ENCODE results near the gene RPL29. TPM values are rescaled to one million over a fixed set of nuclear protein-coding genes. Genes with fewer than 3 reads are reported as not detected.

The RPL29 gene
- total and polyA plus RNA-seq, 7 experiments from 2014 or later, result 1,152 to 2,133 (median 1,556) TPM

DNA sequence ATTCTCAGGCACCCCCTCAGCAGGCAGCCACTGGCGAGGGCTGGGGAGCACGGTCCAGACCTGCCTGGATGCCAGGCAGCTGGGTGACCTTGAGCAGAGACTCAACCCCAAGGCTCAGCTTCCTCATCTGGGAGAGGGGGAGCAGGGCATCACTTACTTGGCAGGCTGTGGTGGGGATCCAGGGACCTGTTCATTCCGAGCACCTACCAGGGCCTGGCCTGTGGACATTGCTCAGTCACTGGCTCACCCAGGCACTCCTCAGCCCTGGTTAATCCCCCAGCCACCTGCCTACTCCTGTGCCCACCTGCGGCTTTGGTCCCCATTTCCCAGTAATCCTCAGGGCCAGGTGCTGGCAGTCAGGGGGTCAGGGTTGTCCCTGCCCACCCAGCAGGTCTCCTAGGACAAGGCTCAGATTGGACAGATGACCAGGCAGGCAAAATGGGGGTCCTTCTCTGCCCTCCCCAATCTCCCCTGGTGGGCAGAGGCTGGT is 9.3 kb upstream of the RPL29 start:
- H3K36me3 ChIP-seq (ENCODE audit: control insufficient read depth in 2 of 3, insufficient read depth in 3 of 3, low read length in 3 of 3), result no peaks in the 10 kb centered on the region
- H3K27me3 ChIP-seq (ENCODE audit: control insufficient read depth in 2 of 2, insufficient read depth in 2 of 2, low read length in 2 of 2), result no peaks in the 10 kb centered on the region
- intact Hi-C loops (cut with micrococcal nuclease), result loop anchor here (5.0 to 10.0 kb wide), 3 partner anchors 192 to 330 kb away; partner anchors contain the start of gene ALAS1 (in 1 of the 2)
- Mint-ChIP-seq H3K9me3 (no peaks in the 10 kb centered on the region), H3K27ac (peak overlapping the region in 1 of 9 donors; percentile 10), H3K27me3 (peaks cover 0 to 7% (median 0%) of the 10 kb centered on the region in 5 donors), H3K4me3 (no peak overlapping the region), H3K4me1 (peaks cover 8 to 20% (median 14%) of the 10 kb centered on the region in 7 donors), H3K36me3 (no peaks in the 10 kb centered on the region)
- POLR2A ChIA-PET, result interaction anchor here (0.7 to 2.3 kb wide), 3 partner anchors 10 to 84 kb away, joined by 3 to 9 read pairs (median 7); partner anchors contain the start of gene RPL29
- no peak overlapping the region for H3K27ac ChIP-seq (ENCODE audit: low read depth, low read length)
- no peak overlapping the region for H3K4me3 ChIP-seq (ENCODE audit: low read length)
- H3K9me3 ChIP-seq (ENCODE audit: control insufficient read depth in 2 of 3, low read length in 3 of 3), result no peaks in the 10 kb centered on the region
- CTCF ChIA-PET, result interaction anchor here (0.6 to 7.0 kb wide), 6 partner anchors 22 to 1923 kb away, joined by 3 to 70 read pairs (median 4); partner anchors contain the start of genes ACY1 and DUSP7
- H3K4me1 ChIP-seq (ENCODE audit: control insufficient read depth in 2 of 2, insufficient read depth in 2 of 2, low read length in 2 of 2), result peaks cover 6 to 22% of the 10 kb centered on the region in 2 donors
- DNase-seq, result no peak
- no peak for ATAC-seq

DNA sequence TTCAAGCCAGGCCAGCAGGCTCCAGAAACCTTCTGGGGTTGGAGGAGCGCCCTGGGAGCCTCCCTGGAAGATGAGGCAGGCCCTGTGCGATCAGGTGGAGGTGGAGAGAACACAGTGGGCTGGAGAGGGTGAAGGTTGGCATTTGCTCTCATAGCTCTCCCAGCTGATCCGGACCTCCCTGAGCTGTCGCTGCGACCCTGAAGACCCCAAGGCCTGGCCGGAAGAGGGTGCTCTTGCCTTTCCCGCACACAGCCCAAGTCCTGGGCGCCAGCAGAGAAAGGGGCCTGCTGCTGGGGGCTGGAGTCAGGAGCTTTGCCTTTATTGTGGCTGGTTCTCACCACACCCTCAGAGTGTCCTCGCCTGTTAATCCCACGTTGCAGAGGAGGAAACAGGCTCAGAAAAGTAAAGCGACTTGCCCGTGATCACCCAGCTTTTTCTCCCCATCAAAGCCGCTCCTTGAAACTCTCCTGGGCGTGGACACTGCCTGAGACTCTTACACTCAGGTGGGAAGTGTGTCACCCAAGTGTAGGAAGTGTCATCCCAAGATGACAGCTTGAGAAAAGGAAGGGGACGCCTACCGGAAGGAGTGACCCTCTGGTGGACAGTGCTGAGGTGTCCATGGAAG is 8.6 kb upstream of the RPL29 start:
- no peak for ATAC-seq
- Mint-ChIP-seq H3K27me3 (peaks cover 0 to 12% (median 0%) of the 10 kb centered on the region in 5 donors), H3K9me3 (no peaks in the 10 kb centered on the region), H3K4me1 (peaks cover 6 to 20% (median 14%) of the 10 kb centered on the region in 7 donors), H3K36me3 (no peaks in the 10 kb centered on the region), H3K4me3 (no peak overlapping the region), H3K27ac (peak overlapping the region in 2 of 9 donors; percentile 14 to 66)
- Histone ChIP-seq H3K36me3 (ENCODE audit: control insufficient read depth in 2 of 3, insufficient read depth in 3 of 3, low read length in 3 of 3) (no peaks in the 10 kb centered on the region), H3K9me3 (ENCODE audit: control insufficient read depth in 2 of 3, low read length in 3 of 3) (no peaks in the 10 kb centered on the region), H3K27me3 (ENCODE audit: control insufficient read depth in 2 of 2, insufficient read depth in 2 of 2, low read length in 2 of 2) (no peaks in the 10 kb centered on the region), H3K27ac (ENCODE audit: low read depth, low read length) (no peak overlapping the region), H3K4me1 (ENCODE audit: control insufficient read depth in 2 of 2, insufficient read depth in 2 of 2, low read length in 2 of 2) (peaks cover 6 to 22% of the 10 kb centered on the region in 2 donors), H3K4me3 (ENCODE audit: low read length) (no peak overlapping the region)
- DNase-seq, result no peak
- intact Hi-C loops (cut with micrococcal nuclease), result loop anchor here (5.0 to 10.0 kb wide), 3 partner anchors 193 to 331 kb away; partner anchors contain the start of gene ALAS1 (in 1 of the 2)
- POLR2A ChIA-PET, result interaction anchor here (0.6 to 2.3 kb wide), 4 partner anchors 9 to 139 kb away, joined by 3 to 9 read pairs (median 5); partner anchors contain the start of gene RPL29
- CTCF ChIA-PET, result interaction anchor here (0.6 to 7.0 kb wide), 8 partner anchors 21 to 1923 kb away, joined by 3 to 70 read pairs (median 4); partner anchors contain the start of genes ABHD14B, ACY1 and DUSP7

DNA sequence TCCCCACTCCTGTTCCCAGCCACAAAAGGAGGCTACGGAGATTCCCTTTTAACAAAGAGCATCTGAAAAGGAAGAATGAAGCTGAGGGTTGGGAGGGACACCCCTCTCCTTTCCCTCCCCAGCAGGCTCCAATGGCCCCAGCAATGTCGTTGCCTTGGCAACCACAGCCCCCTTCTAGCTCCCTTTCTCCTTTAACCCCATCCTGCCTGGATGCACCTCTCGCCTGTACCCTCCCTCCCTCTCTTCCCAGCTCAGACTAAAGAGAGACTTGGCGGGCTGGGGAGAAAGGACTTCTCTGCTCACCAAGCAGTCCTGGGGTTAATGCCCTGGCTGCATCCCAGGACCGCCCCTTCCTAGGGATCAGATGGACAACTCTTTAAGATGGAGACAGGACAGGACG is 7.1 kb upstream of the RPL29 start:
- DNase-seq, result no peak
- no peaks in the 10 kb centered on the region for H3K36me3 ChIP-seq (ENCODE audit: control insufficient read depth in 2 of 3, insufficient read depth in 3 of 3, low read length in 3 of 3)
- ATAC-seq, result no peak
- Mint-ChIP-seq H3K36me3 (no peaks in the 10 kb centered on the region), H3K4me3 (no peak overlapping the region), H3K4me1 (peaks cover 6 to 20% (median 14%) of the 10 kb centered on the region in 7 donors), H3K9me3 (no peaks in the 10 kb centered on the region), H3K27me3 (peaks cover 0 to 16% (median 0%) of the 10 kb centered on the region in 5 donors), H3K27ac (no peak overlapping the region)
- ChIA-PET POLR2A (interaction anchor here (1.6 kb wide), 1 partner anchor 140 kb away, joined by 3 read pairs; no protein-coding TSS in a partner anchor), CTCF (interaction anchor here (1.3 to 7.0 kb wide), 8 partner anchors 12 to 336 kb away, joined by 5 to 70 read pairs (median 11); partner anchors contain the start of gene DUSP7)
- H3K27me3 ChIP-seq (ENCODE audit: control insufficient read depth in 2 of 2, insufficient read depth in 2 of 2, low read length in 2 of 2), result no peaks in the 10 kb centered on the region
- H3K4me1 ChIP-seq (ENCODE audit: control insufficient read depth in 2 of 2, insufficient read depth in 2 of 2, low read length in 2 of 2), result peaks cover 6 to 22% of the 10 kb centered on the region in 2 donors
- no peak overlapping the region for H3K4me3 ChIP-seq (ENCODE audit: low read length)
- intact Hi-C loops (cut with micrococcal nuclease), result loop anchor here (5.0 to 10.0 kb wide), 3 partner anchors 195 to 332 kb away; partner anchors contain the start of gene ALAS1 (in 1 of the 2)
- no peaks in the 10 kb centered on the region for H3K9me3 ChIP-seq (ENCODE audit: control insufficient read depth in 2 of 3, low read length in 3 of 3)
- no peak overlapping the region for H3K27ac ChIP-seq (ENCODE audit: low read depth, low read length)

DNA sequence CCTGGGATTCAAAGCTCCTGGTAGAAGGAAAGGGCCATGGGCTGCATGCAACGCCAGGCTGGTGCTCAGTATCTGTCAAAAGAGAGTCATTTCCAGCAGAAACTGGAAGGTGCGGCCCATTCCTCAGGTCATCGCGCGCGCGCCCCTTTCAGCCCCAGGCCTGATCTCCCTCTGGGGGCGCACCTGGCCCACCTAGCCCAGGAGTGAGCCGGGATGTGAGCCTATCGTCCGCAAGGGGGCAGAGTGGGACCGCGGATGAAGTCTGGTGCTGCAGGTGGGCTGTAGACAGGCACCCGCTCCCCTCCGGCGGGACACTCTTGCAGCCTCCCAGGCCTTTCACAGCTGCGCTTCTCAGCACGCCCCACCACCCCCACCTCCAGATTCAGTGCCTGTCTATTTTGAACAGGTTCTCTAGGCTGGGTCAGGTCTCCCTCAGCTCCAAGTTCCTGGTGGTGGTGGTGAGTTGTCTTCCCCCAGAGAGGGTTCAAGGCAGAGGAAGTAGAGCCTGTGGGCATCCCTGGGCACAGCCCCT is 5.8 kb upstream of the RPL29 start:
- H3K27ac ChIP-seq (ENCODE audit: low read depth, low read length), result no peak overlapping the region

DNA sequence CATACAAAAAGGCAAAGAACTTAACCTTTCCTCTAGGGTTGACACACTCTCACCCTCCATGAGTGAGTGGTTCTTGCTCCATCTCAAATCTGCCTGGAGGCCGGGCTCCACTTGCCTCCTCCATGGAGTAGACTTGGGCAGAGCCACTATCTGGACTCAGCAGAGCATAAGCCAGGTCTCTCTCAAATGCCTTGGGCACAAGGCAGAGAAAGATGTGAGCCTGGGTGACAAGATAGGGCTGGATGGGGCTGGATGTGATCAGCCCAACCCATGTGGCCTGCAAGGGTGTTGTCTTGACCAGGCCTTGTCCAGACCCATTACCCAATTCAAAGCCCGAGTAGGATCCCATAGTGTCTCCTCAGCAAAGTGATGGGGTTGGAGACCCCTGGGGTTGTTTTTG is 4.2 kb upstream of the RPL29 start:
- peak overlapping the region in 1 of 9 donors; percentile 31 for H3K27ac Mint-ChIP-seq
- ChIA-PET CTCF (interaction anchor here (1.7 to 6.9 kb wide), 3 partner anchors 55 to 145 kb away, joined by 14 to 70 read pairs (median 33); partner anchors contain the start of gene DUSP7), POLR2A (no interaction called here)
- H3K9me3 ChIP-seq (ENCODE audit: control insufficient read depth in 2 of 3, low read length in 3 of 3), result no peaks in the 10 kb centered on the region
- peaks cover 6 to 24% (median 16%) of the 10 kb centered on the region in 7 donors for H3K4me1 Mint-ChIP-seq
- no peak overlapping the region for H3K27ac ChIP-seq (ENCODE audit: low read depth, low read length)
- H3K4me3 ChIP-seq (ENCODE audit: low read length), result no peak overlapping the region
- no peaks in the 10 kb centered on the region for H3K9me3 Mint-ChIP-seq
- peaks cover 0 to 18% (median 0%) of the 10 kb centered on the region in 5 donors for H3K27me3 Mint-ChIP-seq
- intact Hi-C loops (cut with micrococcal nuclease), result loop anchor here (5.0 to 10.0 kb wide), 6 partner anchors 197 to 1345 kb away; partner anchors contain the start of genes ALAS1 (in 2 of the 2), DCP1A (in 1 of the 2), GLYCTK (in 1 of the 2) and NT5DC2 (in 1 of the 2)
- H3K36me3 Mint-ChIP-seq, result peaks cover 0 to 8% (median 3%) of the 10 kb centered on the region in 5 donors
- no peak overlapping the region for H3K4me3 Mint-ChIP-seq
- H3K4me1 ChIP-seq (ENCODE audit: control insufficient read depth in 2 of 2, insufficient read depth in 2 of 2, low read length in 2 of 2), result peaks cover 12 to 13% of the 10 kb centered on the region in 2 donors
- DNase-seq, result no peak
- no peak for ATAC-seq
- H3K36me3 ChIP-seq (ENCODE audit: control insufficient read depth in 2 of 3, insufficient read depth in 3 of 3, low read length in 3 of 3), result peaks cover 0 to 2% (median under 1%) of the 10 kb centered on the region in 3 experiments
- H3K27me3 ChIP-seq (ENCODE audit: control insufficient read depth in 2 of 2, insufficient read depth in 2 of 2, low read length in 2 of 2), result no peaks in the 10 kb centered on the region

More for the DNA sequence above, 5.8 kb upstream of the RPL29 start:
- H3K9me3 ChIP-seq (ENCODE audit: control insufficient read depth in 2 of 3, low read length in 3 of 3), result no peaks in the 10 kb centered on the region
- DNase-seq, result peak; percentile 73 to 86 (median 81)
- H3K4me3 Mint-ChIP-seq, result peak overlapping the region in 2 of 10 donors; percentile 12 to 16
- ATAC-seq, result peak; percentile 98
- no peaks in the 10 kb centered on the region for H3K9me3 Mint-ChIP-seq
- peaks cover 6 to 22% of the 10 kb centered on the region in 2 donors for H3K4me1 ChIP-seq (ENCODE audit: control insufficient read depth in 2 of 2, insufficient read depth in 2 of 2, low read length in 2 of 2)
- H3K27ac Mint-ChIP-seq, result peak overlapping the region in 3 of 9 donors; percentile 8 to 41 (median 11)
- no peaks in the 10 kb centered on the region for H3K27me3 ChIP-seq (ENCODE audit: control insufficient read depth in 2 of 2, insufficient read depth in 2 of 2, low read length in 2 of 2)
- peaks cover 0 to 16% (median 0%) of the 10 kb centered on the region in 5 donors for H3K27me3 Mint-ChIP-seq
- peaks cover 6 to 24% (median 16%) of the 10 kb centered on the region in 7 donors for H3K4me1 Mint-ChIP-seq
- ChIA-PET POLR2A (interaction anchor here (0.6 to 1.6 kb wide), 8 partner anchors 35 to 612 kb away, joined by 3 to 7 read pairs (median 3); partner anchors contain the start of gene RRP9), CTCF (interaction anchor here (0.6 to 7.0 kb wide), 24 partner anchors 9 to 445 kb away, joined by 3 to 70 read pairs (median 4); partner anchors contain the start of genes DUSP7 and PARP3)
- no peaks in the 10 kb centered on the region for H3K36me3 Mint-ChIP-seq
- H3K36me3 ChIP-seq (ENCODE audit: control insufficient read depth in 2 of 3, insufficient read depth in 3 of 3, low read length in 3 of 3), result no peaks in the 10 kb centered on the region
- intact Hi-C loops (cut with micrococcal nuclease), result loop anchor here (1.0 to 10.0 kb wide), 8 partner anchors 56 to 446 kb away; partner anchors contain the start of genes PARP3 (in 2 of the 2) and ALAS1 (in 1 of the 2)
- no peak overlapping the region for H3K4me3 ChIP-seq (ENCODE audit: low read length)

All from naive thymus-derived CD4-positive, alpha-beta T cell (primary cell).